Astrocyte of the hippocampus (primary cell): ENCODE data around the gene CNOT1.
"Not testable (repeated sequence)": the region's sequence is repeated elsewhere in the genome, so short reads cannot be mapped to it uniquely, and the experiment has no call there.

ENCODE experiments used
- DNase-seq: peaks from one replicate; pipeline ENCODE4 v3.0.0; 2011; ENCODE audit warnings: low read depth, low spot score

Gene CNOT1

DNA sequence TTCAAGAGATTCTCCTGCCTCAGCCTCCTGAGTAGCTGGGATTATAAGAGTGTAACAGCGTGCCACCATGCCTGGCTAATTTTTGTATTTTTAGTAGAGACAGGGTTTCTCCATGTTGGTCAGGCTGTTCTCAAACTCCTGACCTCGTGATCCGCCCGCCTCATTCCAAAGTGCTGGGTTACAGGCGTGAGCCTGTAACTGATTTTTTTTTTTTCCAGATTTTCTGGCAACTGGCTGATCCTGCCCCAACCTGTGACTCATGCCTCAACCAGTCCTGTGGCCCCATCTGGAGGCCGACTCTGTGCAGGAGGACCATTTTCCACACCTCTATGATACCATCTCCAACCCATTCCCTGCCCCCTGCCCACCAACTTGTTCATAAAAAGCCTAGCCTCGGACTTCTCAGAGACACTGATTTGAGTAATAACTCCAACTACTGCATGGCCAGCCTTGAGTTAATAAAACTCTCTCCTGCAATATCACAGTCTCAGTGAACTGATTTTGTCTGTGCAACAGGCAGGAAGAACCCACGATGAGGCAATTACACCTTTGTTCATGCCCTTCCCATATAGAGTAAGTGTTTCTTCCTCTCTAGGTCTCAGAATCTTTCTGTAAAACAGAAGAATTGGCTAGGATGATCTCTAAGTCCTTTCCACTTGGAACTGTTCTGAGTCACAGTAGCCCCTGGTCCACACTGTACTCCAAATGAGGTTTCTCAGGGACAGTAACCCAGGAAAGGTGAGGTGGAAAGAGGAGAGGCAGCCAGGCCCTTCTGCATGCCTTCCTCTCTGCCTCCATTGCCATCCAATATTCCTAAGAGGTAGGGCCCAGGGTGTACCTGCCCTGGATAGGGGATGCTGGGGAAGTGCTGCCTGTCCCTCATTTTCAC lies 8.8 kb upstream of the CNOT1 start:
- DNase-seq: peak; percentile 90

DNA sequence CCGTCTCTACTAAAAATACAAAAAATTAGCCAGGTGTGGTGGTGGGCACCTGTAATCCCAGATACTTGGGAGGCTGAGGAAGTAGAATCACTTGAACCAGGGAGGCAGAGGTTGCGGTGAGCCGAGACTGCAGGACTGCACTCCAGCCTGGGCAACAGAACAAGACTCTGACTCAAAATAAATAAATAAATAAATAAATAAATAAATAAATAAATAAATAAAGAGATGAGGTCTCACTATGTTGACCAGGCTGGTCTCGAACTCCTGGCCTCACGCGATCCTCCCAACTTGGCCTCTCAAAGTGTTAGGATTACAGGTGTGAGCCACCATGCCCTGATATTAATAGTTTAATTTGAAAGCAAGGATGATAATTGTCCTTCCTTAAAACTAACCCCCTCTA lies 7.4 kb upstream of the CNOT1 start:
- not testable (repeated sequence) for DNase-seq

- no peak for DNase-seq
These were observed 6.8 kb upstream of the CNOT1 start for GRCh38 chr16:58636466-58636865.

GRCh38 chr16:58635502-58635901 lies 5.9 kb upstream of the CNOT1 start:
- no peak for DNase-seq

DNA sequence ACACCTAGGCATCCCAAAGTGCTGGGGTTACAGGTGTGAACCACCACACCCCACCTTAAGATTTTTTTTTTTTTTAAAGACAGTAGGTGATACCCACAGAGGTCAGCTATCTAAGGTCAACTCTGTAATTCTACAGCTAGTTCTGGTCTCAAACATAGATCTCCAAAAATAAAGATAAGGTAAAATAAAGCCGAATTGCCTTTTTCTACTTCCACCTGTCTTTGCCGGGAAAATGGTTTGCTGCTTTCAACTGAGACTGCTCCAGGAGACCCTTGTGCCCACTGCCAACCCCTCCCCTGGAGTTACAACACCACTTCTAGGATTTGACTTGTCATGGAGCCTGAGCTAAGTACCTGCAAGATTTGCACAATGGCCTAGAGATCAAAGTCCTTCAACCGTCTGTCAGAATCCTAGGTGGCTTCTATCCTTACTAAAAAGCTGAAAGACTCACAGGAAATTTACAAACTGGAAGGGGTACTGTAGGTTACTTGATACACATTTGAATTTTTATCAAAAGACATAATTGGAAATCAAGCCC lies 4.7 kb upstream of the CNOT1 start:
- DNase-seq: no peak

DNA sequence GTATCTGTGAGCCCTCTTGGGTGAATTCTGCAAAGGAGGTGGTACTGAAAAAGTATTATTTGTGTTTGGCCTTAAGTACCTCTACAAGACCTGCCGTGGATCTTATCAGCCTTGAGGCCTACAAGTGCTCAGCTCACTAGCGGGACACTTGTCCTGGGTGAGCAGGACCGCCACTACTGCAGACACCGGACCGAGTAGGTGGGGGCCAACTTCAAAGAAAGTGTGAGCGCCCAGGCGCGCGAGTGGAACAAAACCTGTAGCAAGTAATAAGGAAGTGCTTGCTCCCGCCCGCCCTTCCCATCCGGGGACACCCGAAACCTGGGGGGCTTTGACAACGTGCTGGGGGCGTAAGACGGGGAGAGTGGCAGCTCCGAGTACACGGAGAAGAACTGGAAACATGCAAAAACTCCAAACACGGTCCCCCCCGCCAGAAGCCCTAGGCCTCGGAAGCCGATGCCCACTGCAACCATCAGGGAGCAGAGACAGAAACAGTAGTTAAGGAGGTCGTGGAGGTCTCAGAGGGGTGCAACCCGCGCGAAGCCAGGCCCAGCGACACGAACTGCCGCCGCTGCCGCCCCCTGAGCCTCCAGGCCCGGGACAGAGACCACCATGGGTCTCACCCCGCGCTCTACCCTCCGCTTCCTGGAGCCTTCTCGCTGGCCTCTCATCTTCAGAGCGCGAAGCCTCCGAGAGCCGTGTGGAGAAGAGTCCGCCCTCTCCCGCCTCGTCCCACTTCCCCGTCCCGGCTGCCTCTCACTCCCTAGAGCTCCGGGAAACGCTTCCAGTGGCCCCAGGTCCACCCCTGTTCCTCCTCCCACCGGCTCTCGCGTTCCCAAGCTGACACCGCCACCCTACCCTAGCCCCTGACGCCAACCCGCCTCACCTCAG lies 537 bp downstream of the CNOT1 start:
- DNase-seq: peak; percentile 48

GRCh38 chr16:58624209-58624608 lies 5.4 kb downstream of the CNOT1 start:
- no peak for DNase-seq

DNA sequence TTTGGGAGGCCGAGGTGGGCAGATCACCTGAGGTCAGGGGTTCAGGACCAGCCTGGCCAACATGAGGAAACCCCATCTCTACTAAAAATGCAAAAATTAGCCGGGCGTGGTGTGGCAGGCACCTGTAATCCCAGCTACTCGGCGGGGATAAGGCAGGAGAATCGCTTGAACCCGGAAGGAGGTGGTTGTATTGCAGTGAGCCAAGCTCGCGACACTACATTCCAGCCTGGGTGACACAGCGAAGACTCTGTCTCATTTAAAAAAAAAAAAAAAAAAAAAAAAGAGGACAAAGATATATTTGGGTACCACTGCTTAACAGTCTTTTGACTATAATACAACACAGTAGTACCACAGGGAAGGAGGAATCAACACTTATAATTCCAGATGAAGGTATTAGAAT lies 9.2 kb downstream of the CNOT1 start:
- DNase-seq: no peak

GRCh38 chr16:58615280-58615679 lies 14.3 kb downstream of the CNOT1 start:
- peak; percentile 24 for DNase-seq

GRCh38 chr16:58614860-58615259 lies 14.8 kb downstream of the CNOT1 start:
- DNase-seq: no peak

- DNase-seq: peak; percentile 76
These were observed 15.4 kb downstream of the CNOT1 start for GRCh38 chr16:58614212-58614611.

DNA sequence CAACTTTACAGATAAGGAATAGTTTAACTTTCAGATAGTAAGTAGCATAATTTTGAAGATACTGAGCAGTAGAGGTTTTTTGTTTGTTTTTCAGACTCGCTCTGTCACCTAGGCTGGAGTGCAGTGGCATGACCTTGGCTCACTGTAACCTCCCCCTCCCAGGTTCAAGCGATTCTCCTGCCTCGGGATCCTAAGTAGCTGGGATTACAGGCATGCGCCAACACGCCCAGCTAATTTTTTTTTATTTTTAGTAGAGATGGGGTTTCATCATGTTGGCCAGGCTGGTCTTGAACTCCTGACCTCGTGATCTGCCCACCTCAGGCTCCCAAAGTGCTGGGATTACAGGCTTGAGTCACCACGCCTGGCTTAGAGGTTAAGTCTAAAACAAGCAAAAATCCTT lies 16.7 kb downstream of the CNOT1 start:
- not testable (repeated sequence) for DNase-seq

- DNase-seq: no peak
These were observed 21.0 kb downstream of the CNOT1 start for GRCh38 chr16:58608601-58609136.

DNA sequence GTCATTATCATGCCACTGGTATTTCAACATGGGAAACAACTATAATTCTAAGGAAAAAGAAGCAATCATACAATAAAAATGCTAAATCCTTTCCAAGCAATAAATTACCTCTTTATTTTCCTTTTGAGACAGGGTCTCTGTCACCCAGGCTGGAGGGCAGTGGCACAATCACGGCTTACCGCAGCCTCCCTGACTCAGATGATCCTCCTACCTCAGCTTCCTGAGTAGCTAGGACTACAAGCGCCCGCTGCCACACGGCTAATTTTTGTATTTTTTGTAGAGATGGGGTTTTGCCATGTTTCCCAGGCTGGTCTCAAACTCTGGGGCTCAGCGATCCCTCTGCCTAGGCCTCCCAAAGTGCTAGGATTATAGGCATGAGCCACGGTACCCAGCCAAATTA lies 24.1 kb downstream of the CNOT1 start:
- DNase-seq: no peak

DNA sequence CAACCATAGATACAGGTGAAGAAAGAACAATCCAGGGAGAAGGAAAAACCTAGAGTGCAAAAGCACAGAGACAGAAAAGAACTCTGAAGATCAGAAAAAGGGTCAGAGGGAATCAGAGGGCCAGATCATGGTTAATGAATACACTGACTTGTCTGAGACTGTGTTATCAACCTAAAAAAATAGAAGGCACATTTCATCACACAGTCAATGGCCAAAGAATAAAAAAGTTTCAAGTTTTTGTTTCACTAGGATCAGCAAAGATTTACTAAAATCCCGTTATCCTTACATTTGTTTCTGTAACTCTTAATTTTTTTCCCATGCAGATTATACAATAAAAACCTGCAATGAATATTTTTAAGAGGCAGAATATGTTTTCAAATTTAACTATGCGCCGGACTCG lies 38.5 kb downstream of the CNOT1 start:
- no peak for DNase-seq

GRCh38 chr16:58589326-58589905 lies 40.2 kb downstream of the CNOT1 start:
- DNase-seq: no peak

GRCh38 chr16:58588406-58588805 lies 41.2 kb downstream of the CNOT1 start:
- DNase-seq: no peak

GRCh38 chr16:58586340-58587030 lies 43.1 kb downstream of the CNOT1 start:
- DNase-seq: no peak

DNA sequence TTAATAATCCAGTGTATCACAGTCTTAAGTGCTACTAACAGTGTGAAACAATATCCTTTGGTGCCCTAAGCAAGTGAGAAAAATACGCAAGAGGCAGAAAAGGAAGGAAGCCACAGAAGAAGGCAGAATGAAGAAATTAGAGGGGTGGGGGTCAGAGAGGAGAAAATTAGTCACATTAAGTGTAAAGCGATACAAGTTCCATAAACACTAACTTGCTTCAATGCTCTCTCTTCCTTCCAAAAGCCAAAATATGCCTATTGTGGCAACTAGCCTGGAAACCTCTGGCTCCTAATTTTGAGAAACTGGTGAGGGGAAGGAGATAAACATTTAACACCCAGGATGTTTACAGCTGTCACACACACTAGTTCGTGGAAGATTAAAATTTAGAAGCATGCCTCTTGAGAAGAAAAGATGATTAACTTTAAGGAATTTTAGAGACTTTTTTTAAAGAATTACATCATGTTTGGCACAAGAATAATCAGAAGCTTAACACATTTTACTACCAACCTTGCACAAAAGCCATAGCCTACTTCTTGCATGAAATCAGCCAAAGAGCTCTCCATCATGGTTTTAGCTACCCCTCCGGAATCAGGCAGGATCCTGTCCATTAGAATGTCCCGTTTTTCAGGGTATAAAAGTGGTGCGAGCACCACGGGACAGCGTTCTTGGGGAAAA lies 44.7 kb downstream of the CNOT1 start:
- DNase-seq: peak; percentile 34

DNA sequence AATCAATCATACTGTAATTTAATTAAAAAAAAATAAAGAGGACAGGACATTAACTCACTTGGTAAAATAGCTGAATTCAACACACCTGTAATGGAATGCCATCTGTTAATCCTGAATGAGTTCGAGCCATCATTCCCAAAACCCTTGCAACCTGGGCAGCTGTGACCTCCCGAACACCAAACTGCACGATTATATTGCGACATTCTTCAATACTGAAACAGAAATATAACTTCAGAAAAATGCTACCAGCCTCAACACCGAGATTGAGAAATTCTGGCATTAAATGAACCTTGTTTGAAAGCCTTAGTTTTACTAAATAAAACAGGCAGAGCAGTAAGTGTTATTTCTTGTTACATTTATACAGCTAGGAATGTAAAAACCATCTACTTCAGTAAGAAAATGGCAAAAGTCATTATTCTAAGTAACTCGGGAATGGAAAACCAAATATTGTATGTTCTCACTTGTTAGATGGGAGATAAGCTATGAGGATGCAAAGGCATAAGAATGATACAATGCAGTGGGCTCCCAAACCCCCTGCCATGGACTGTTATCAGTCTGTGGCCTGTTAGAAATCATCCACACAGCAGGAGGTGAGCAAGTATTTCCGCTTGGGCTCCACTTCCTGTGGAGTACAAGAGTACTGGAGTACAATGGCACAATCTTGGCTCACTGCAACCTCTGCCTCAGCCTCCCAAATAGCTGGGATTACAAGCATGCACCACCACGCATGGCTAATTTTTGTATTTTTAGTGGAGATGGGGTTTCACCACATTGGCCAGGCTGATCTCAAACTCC lies 46.5 kb downstream of the CNOT1 start:
- peak; percentile 5 for DNase-seq
